ENCODE results near the gene SLC12A6.

Gene SLC12A6

GRCh38 chr15:34259566-34259965, 78.0 kb downstream of the SLC12A6 start:
- Histone ChIP-seq H3K36me3 (ENCODE audit: control insufficient read depth, insufficient read depth, low read length) (peaks cover 14% of the 10 kb centered on the region), H3K27me3 (replicated peaks; ENCODE audit: control insufficient read depth, insufficient read depth, low read length) (no peaks in the 10 kb centered on the region), H3K4me3 (replicated peaks; ENCODE audit: low read depth, low read length) (no peak overlapping the region)
- no peak for TF ChIP-seq CTCF (IDR thresholded peaks at IDR 0.05; ENCODE audit: insufficient read depth, low read length, poor library complexity, severe bottlenecking)
- DNase-seq (ENCODE audit: extremely low read depth, insufficient read length), result no peak

GRCh38 chr15:34258151-34258550, 79.4 kb downstream of the SLC12A6 start:
- Histone ChIP-seq H3K4me3 (replicated peaks; ENCODE audit: low read depth, low read length) (no peak overlapping the region), H3K36me3 (ENCODE audit: control insufficient read depth, insufficient read depth, low read length) (peaks cover 22% of the 10 kb centered on the region), H3K27me3 (replicated peaks; ENCODE audit: control insufficient read depth, insufficient read depth, low read length) (no peaks in the 10 kb centered on the region)
- no peak for DNase-seq (ENCODE audit: extremely low read depth, insufficient read length)
- no peak for TF ChIP-seq CTCF (IDR thresholded peaks at IDR 0.05; ENCODE audit: insufficient read depth, low read length, poor library complexity, severe bottlenecking)

- no peak for TF ChIP-seq CTCF (IDR thresholded peaks at IDR 0.05; ENCODE audit: insufficient read depth, low read length, poor library complexity, severe bottlenecking)
- Histone ChIP-seq H3K27me3 (replicated peaks; ENCODE audit: control insufficient read depth, insufficient read depth, low read length) (no peaks in the 10 kb centered on the region), H3K4me3 (replicated peaks; ENCODE audit: low read depth, low read length) (no peak overlapping the region), H3K36me3 (ENCODE audit: control insufficient read depth, insufficient read depth, low read length) (peaks cover 19% of the 10 kb centered on the region)
- DNase-seq (ENCODE audit: extremely low read depth, insufficient read length), result no peak
Measured at GRCh38 chr15:34252545-34252944, 85.0 kb downstream of the SLC12A6 start.

- Histone ChIP-seq H3K36me3 (ENCODE audit: control insufficient read depth, insufficient read depth, low read length) (peaks cover 14% of the 10 kb centered on the region), H3K27me3 (replicated peaks; ENCODE audit: control insufficient read depth, insufficient read depth, low read length) (no peaks in the 10 kb centered on the region), H3K4me3 (replicated peaks; ENCODE audit: low read depth, low read length) (no peak overlapping the region)
- TF ChIP-seq CTCF (IDR thresholded peaks at IDR 0.05; ENCODE audit: insufficient read depth, low read length, poor library complexity, severe bottlenecking), result no peak
- no peak for DNase-seq (ENCODE audit: extremely low read depth, insufficient read length)
Measured at GRCh38 chr15:34248190-34248589, 89.4 kb downstream of the SLC12A6 start.

GRCh38 chr15:34246276-34246976, 91.2 kb downstream of the SLC12A6 start:
- DNase-seq (ENCODE audit: extremely low read depth, insufficient read length), result no peak
- no peak for TF ChIP-seq CTCF (IDR thresholded peaks at IDR 0.05; ENCODE audit: insufficient read depth, low read length, poor library complexity, severe bottlenecking)
- Histone ChIP-seq H3K36me3 (ENCODE audit: control insufficient read depth, insufficient read depth, low read length) (peaks cover 11% of the 10 kb centered on the region), H3K27me3 (replicated peaks; ENCODE audit: control insufficient read depth, insufficient read depth, low read length) (no peaks in the 10 kb centered on the region), H3K4me3 (replicated peaks; ENCODE audit: low read depth, low read length) (no peak overlapping the region)

GRCh38 chr15:34243226-34243625, 94.4 kb downstream of the SLC12A6 start:
- no peak for TF ChIP-seq CTCF (IDR thresholded peaks at IDR 0.05; ENCODE audit: insufficient read depth, low read length, poor library complexity, severe bottlenecking)
- H3K4me3 ChIP-seq (replicated peaks; ENCODE audit: low read depth, low read length), result no peak overlapping the region
- H3K36me3 ChIP-seq (ENCODE audit: control insufficient read depth, insufficient read depth, low read length), result peaks cover 14% of the 10 kb centered on the region
- DNase-seq (ENCODE audit: extremely low read depth, insufficient read length), result no peak
- no peaks in the 10 kb centered on the region for H3K27me3 ChIP-seq (replicated peaks; ENCODE audit: control insufficient read depth, insufficient read depth, low read length)
